OCI-LY1 (cell line): ENCODE measurements around the gene CALY.

Source experiments
- H2AFZ ChIP-seq: fragments of 200-600 bp; sonication (generic), shearing (Covaris generic); 2 replicates; pipeline ENCODE4 v1.6.0; 2014; ENCODE audit warnings: antibody characterized with exemption, mild to moderate bottlenecking, low read length
- H3F3A ChIP-seq: fragments of 200-600 bp; sonication (generic), shearing (Covaris generic); 2 replicates; pipeline ENCODE4 v1.6.0; 2014; ENCODE audit warnings: mild to moderate bottlenecking, antibody characterized with exemption, low read length, moderate library complexity; ENCODE audit not compliant: insufficient read depth
- H3K27ac ChIP-seq: fragments of 200-600 bp; sonication (generic); 2 replicates; pipeline ENCODE4 v1.5.1; 2014; ENCODE audit warnings: low read length, mixed run types, mild to moderate bottlenecking, low read depth; ENCODE audit not compliant: poor library complexity, severe bottlenecking
- H3K27me3 ChIP-seq: fragments of 200-600 bp; sonication (generic); 2 replicates; pipeline ENCODE4 v1.6.0; 2014; ENCODE audit warnings: antibody characterized with exemption, mild to moderate bottlenecking, low read length, moderate library complexity; ENCODE audit not compliant: insufficient read depth
- H3K36me3 ChIP-seq: fragments of 200-600 bp; sonication (generic); 2 replicates; pipeline ENCODE4 v1.6.1; 2014; ENCODE audit warnings: mild to moderate bottlenecking, antibody characterized with exemption, low read length, moderate library complexity, mixed read lengths; ENCODE audit not compliant: insufficient read depth
- H3K4me1 ChIP-seq: fragments of 200-600 bp; sonication (generic); 2 replicates; pipeline ENCODE4 v1.5.1; 2014; ENCODE audit warnings: mild to moderate bottlenecking, low read length, moderate library complexity; ENCODE audit not compliant: insufficient read depth, severe bottlenecking
- H3K4me2 ChIP-seq: fragments of 200-600 bp; sonication (generic), shearing (Covaris generic); 2 replicates; pipeline ENCODE4 v1.6.1; 2014; ENCODE audit warnings: low read length
- H3K4me3 ChIP-seq: fragments of 200-600 bp; sonication (generic); 2 replicates; pipeline ENCODE4 v1.5.1; 2014; ENCODE audit warnings: low read length, low read depth, mild to moderate bottlenecking, mixed read lengths; ENCODE audit not compliant: poor library complexity, severe bottlenecking
- H3K79me2 ChIP-seq: fragments of 200-600 bp; shearing (Covaris generic); 2 replicates; pipeline ENCODE4 v1.6.1; 2016; ENCODE audit warnings: mixed run types, low read length, mixed read lengths; ENCODE audit not compliant: insufficient read depth
- H3K9ac ChIP-seq: fragments of 200-600 bp; sonication (generic), shearing (Covaris generic); 2 replicates; pipeline ENCODE4 v1.6.1; 2014; ENCODE audit warnings: mild to moderate bottlenecking, low read length, mixed read lengths
- H3K9me2 ChIP-seq: fragments of 200-600 bp; sonication (generic), shearing (Covaris generic); 2 replicates; pipeline ENCODE4 v1.6.1; 2014; ENCODE audit warnings: low read depth, mild to moderate bottlenecking, low read length, mixed read lengths
- H3K9me3 ChIP-seq: fragments of 200-600 bp; shearing (Covaris generic); 2 replicates; pipeline ENCODE4 v1.6.1; 2014; ENCODE audit warnings: low read length, mixed read lengths
- H4K20me1 ChIP-seq: fragments of 200-600 bp; sonication (generic), shearing (Covaris generic); 2 replicates; pipeline ENCODE4 v1.6.0; 2016; ENCODE audit warnings: mild to moderate bottlenecking, low read length; ENCODE audit not compliant: insufficient read depth
- CTCF ChIP-seq: fragments of 200-600 bp; sonication (generic), shearing (Covaris generic); IDR thresholded peaks from 2 replicates; pipeline ENCODE4 v1.5.1; 2017; ENCODE audit warnings: mild to moderate bottlenecking, antibody characterized with exemption, low read length, moderate library complexity, mixed read lengths
- EZH2 ChIP-seq: fragments of 200-600 bp; sonication (generic), shearing (Covaris generic); IDR thresholded peaks from 2 replicates; pipeline ENCODE4 v1.8.0; 2017; ENCODE audit warnings: borderline replicate concordance, mixed run types, mild to moderate bottlenecking, antibody characterized with exemption, low read length, moderate library complexity, mixed read lengths

The CALY gene

DNA sequence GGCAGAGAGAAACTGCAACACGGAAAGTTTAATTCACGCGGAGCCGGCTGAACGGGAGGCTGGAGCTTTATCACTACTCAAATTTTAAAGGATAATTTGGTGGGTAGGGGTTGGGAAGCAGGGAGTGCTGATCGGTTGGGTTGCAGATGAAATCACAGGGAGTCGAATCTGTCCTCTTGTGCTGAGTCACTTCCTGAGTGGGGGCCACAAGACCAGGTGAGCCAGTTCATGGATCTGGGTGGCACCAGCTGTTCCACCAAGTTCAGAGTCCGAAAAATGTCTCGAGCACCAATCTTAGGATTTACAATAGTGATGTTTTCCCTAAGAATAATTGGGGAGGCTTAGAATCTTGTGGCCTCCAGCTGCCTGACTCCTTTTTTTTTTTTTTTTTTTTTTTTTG lies 6.9 kb upstream of the CALY start:
- Histone ChIP-seq H3K9ac (no peak overlapping the region), H3K27me3 (peaks cover 4% of the 10 kb centered on the region; the same call in 1 of the 2 replicates), H3K27ac (no peak overlapping the region), H3K79me2 (no peaks in the 10 kb centered on the region), H3K4me3 (no peak overlapping the region), H4K20me1 (no peaks in the 10 kb centered on the region), H3K4me1 (no peaks in the 10 kb centered on the region), H3F3A (no peaks in the 10 kb centered on the region), H3K9me2 (no peaks in the 10 kb centered on the region), H2AFZ (no peak overlapping the region), H3K9me3 (no peaks in the 10 kb centered on the region), H3K4me2 (no peak overlapping the region), H3K36me3 (no peaks in the 10 kb centered on the region)
- TF ChIP-seq CTCF, result no peak
- TF ChIP-seq EZH2, result no peak

GRCh38 chr10:133342942-133343341 lies 6.2 kb upstream of the CALY start:
- H3K36me3 ChIP-seq, result no peaks in the 10 kb centered on the region
- no peak overlapping the region for H3K9ac ChIP-seq
- H2AFZ ChIP-seq, result no peak overlapping the region
- no peaks in the 10 kb centered on the region for H4K20me1 ChIP-seq
- H3K9me3 ChIP-seq, result peaks cover 4% of the 10 kb centered on the region; the same call in 1 of the 2 replicates
- H3K27ac ChIP-seq, result no peak overlapping the region
- no peaks in the 10 kb centered on the region for H3K79me2 ChIP-seq
- no peaks in the 10 kb centered on the region for H3K9me2 ChIP-seq
- H3K4me1 ChIP-seq, result no peaks in the 10 kb centered on the region
- no peak overlapping the region for H3K4me3 ChIP-seq
- no peaks in the 10 kb centered on the region for H3F3A ChIP-seq
- H3K4me2 ChIP-seq, result no peak overlapping the region
- peaks cover 4% of the 10 kb centered on the region; the same call in 1 of the 2 replicates for H3K27me3 ChIP-seq
- TF ChIP-seq EZH2 (no peak), CTCF (no peak)

DNA sequence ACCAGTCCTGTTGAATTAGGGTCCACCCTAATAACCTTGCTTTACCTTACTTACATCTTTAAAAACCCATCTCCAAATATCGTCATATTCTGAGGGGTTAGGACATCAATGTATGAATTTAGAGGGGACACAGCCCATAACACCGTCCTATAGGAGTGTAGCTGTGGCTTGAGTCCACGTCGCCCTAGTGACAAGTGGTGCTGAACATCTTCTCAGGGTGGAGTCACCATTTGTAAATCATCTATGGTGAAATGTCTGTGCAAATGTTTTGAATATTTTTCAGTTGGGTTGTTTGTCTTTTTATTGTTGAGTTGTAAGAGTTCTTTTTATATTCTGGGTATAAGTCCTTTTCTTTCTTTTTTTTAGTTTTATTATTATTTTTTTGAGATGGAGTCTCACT lies 5.3 kb upstream of the CALY start:
- Histone ChIP-seq H3F3A (no peaks in the 10 kb centered on the region), H3K27me3 (peaks cover 4% of the 10 kb centered on the region; the same call in 1 of the 2 replicates), H4K20me1 (no peaks in the 10 kb centered on the region), H3K4me2 (no peak overlapping the region), H3K36me3 (no peaks in the 10 kb centered on the region), H3K27ac (no peak overlapping the region), H3K9me2 (no peaks in the 10 kb centered on the region), H3K9me3 (peaks cover 6% of the 10 kb centered on the region; the same call in 1 of the 2 replicates), H3K9ac (no peak overlapping the region), H2AFZ (no peak overlapping the region), H3K4me3 (no peak overlapping the region), H3K79me2 (no peaks in the 10 kb centered on the region), H3K4me1 (no peaks in the 10 kb centered on the region)
- TF ChIP-seq EZH2, result no peak
- no peak for TF ChIP-seq CTCF
